Central memory CD4-positive, alpha-beta T cell (primary cell): ENCODE data around the gene P2RY13.

ENCODE experiments used
- DNase-seq: peaks from one replicate; pipeline ENCODE4 v3.0.0; 2022
- total RNA-seq, 3 experiments: gene quantifications; one replicate each; lab custom pipeline; 2026; lab: John Stamatoyannopoulos, UW

P2RY13 gene
- total RNA-seq, result 0 reads per million in 3 experiments

- DNase-seq, result no peak
These were observed at the start of gene P2RY13 for GRCh38 chr3:151329363-151329762. TSS of gene P2RY13 (minus strand) at chr3:151329549. CDS start at chr3:151329528, 21 bp downstream.

DNA sequence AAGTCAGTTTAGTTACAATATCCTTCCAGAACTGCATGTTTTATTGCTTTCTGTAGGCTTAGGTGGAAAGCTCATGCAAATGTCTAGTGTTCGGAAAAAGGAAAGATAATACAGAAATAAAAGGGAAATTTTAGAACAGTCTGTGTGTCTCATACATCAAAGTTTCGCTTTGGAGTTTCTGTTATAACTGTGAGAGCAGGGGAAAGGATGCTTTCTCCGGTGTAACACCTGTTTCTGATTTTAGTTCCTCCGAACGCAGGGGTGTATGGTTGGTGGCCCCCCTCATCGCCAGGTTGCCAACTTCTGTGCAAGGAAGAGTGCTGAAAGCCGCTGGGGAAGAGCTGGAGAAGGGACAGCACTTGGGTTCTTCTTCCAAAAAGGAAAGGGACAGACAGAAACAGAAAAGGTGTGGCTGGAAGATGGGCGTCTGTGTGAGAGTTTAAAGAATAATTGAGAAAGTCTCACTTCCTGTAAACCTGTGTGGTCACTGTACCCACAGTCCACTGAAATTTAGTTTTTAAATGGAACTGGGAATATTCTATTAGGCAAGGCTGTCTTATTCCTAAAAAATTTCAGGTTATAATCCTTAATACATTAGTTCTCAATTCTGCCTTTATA lies 48.5 kb upstream of the P2RY13 start:
- DNase-seq, result no peak

DNA sequence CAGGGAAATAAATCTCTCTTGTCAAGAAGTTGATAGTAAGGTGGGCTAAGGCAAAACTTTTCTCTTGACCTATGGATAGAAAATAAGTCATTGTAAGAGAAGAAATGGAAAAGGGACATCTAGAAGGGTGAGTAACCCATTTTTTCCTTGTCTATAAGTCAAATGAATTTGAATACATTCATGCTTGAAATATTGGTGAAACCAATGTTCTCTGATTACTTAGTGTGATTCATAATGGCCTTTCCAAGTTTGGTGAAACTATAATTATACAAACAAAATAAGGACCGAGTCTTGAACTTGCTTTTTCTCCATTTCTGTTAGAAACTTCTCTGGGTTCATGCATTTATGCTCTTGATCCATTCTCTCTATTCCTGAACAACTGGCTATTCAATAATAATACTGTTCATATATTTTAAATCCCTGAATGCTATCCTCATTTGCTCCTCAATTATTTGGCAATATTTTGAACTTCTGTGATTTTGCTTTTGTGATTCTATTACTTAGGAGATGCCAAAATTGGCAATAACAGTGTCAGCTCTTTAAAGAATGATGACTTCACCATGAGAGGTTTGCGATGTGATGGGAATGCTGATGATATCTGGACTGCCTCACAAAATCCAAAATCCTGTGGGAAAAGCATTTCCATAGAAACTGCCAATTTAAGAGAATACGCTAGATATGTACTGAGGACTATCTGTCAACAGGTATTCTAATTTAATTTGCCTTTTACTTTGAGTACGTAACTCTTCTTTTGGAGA lies 42.9 kb upstream of the P2RY13 start:
- DNase-seq, result no peak

DNA sequence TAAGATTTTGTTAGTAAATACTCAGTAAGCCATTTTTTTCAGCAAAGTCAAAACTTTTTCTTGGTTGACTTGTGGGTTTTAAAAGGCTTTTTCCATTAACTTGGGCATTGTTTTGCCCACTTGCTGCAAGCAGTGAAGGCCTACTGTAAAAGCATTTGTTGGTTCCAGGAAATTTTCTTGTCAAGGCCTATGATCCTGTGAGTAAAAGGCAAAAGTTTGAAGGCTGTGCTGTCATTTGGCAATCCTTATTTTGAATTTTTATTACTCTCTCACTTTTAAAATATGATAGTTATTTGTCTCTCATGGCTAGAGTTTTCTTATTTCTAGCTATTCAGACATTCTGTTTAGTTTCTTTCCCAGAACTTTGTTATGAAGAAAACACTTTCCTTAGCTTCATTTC lies 42.2 kb upstream of the P2RY13 start:
- DNase-seq, result no peak

- no peak for DNase-seq
These were observed 38.1 kb upstream of the P2RY13 start for GRCh38 chr3:151367448-151367847.

DNA sequence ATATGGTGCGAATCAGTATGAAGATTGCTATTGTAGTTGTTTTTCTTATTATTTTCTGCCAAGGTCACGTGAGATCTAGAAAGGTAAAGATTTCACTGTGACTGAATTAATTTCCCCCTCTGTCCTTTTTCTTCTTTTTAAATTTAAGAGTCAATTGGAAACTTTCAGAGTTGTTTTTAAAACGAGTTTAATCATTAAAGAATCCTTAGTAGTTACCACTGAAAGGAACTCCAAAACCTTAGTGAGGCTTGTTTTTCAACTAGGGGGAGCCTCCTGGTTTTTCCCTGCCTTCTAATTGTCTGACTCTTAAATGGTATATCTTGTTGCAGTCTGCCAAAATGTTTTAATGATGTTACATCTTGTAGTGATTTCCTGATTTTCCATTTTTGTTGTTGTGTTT lies 37.6 kb upstream of the P2RY13 start:
- no peak for DNase-seq

DNA sequence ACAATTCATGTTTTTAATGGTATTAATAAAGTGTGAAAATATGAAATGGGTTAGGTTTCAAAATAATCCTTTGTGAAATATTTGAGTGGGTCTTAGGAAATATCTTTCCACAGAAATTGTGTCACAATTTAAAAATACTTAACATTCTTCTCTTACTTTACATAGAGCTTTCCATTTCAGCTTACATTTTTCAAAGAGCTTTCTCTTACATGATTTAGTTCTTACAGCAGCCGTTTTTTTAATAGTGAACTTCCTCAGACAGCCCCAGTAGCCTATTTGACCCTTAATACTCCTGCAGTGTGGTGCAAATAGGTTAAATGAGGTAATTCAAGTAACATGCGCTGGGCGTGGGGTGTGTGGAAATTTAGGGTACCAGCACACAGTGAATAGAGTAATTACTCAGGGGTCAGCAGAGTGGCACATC lies 33.4 kb upstream of the P2RY13 start:
- DNase-seq, result no peak

- no peak for DNase-seq
These were observed 28.1 kb upstream of the P2RY13 start for GRCh38 chr3:151357463-151357850.

DNA sequence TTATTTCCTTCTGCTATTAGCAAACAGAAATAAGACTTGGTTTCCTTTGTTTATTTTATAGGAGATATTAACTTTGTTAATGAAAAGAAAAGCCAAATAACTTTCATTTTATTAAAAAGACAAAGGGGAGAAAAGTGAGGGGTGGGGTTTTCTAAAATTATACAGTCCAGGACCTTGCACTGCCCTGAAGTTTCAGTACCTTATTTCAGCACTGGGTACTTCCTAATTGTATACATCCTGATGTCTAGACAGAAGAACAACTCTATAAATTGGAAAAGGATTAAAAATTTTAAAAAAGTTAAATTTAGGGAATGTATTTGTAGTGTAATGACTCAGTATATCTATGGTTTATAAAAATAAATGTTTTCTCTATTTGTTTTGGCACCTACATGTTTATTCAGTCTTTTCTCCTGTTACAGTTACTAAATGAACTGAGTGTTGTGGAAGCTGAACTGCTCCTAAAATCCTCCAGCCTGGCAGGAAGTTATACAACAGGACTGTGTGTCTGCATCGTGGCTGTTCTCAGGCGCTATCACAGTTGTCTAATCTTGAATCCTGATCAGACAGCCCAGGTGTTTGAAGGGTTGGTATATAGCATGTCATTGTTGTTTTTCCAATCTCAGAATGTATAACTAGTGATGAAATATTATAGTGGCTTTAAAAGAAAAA lies 27.6 kb upstream of the P2RY13 start:
- DNase-seq, result no peak

DNA sequence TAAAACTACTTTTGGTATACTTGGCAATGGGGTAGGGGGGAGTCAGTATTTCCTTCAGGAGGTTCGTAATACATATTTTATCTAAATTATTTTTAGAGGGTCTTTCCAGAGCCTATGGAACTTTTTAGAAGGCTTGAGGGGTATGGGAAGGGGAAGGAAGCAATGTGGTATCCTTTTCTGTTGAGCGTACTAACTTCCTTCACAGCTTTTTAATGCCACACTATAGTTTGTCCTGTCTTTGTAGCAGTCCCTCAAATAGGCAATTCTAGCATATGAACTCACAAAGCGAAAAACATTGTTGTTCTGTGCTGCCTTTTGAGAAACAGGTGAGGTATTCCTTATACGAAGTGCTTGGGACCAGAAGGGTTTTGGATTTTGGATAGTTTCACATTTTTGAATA lies 22.3 kb upstream of the P2RY13 start:
- DNase-seq, result no peak

GRCh38 chr3:151351219-151351618 lies 21.9 kb upstream of the P2RY13 start:
- DNase-seq, result no peak

DNA sequence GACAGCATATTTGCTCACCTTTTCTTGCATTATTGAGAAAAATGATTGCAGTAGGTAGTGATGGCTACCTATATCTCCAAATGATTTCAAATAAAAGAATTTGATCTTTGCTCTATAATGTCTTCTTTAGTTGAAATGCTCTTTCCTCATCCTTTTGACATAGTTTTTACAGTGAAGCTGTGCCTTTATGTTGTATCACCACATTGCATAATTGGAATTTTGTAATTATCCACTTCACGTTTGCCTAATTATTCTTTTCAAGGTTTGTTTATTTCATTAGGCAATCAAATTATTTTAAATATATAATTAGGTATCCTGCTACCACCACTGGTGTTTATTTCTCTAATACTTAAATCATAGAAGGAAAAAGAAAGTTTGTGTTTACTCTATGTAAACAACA lies 21.3 kb upstream of the P2RY13 start:
- no peak for DNase-seq

DNA sequence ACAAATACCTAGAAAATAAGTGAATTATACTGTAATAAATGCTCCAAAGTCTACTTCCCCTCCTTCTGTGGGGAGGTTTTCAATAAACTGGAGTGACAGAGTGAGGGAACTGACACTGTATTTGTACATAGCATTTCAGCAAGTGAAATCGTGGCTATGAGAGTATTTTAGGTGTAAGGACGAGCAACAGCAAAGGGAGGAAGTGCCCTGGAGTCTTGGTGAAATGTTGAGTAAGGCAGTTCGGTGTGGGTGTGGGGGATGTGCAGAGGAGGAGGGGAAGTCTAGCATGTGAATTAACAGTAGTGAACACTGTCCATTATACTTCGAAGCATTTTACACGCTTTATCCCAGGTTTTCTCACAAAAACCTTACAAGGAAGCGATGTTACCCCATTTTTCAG lies 18.1 kb upstream of the P2RY13 start:
- no peak for DNase-seq

GRCh38 chr3:151346292-151346691 lies 16.9 kb upstream of the P2RY13 start:
- no peak for DNase-seq

GRCh38 chr3:151345859-151346258 lies 16.5 kb upstream of the P2RY13 start:
- DNase-seq, result no peak

- no peak for DNase-seq
These were observed 2.3 kb upstream of the P2RY13 start for GRCh38 chr3:151331696-151332095.

DNA sequence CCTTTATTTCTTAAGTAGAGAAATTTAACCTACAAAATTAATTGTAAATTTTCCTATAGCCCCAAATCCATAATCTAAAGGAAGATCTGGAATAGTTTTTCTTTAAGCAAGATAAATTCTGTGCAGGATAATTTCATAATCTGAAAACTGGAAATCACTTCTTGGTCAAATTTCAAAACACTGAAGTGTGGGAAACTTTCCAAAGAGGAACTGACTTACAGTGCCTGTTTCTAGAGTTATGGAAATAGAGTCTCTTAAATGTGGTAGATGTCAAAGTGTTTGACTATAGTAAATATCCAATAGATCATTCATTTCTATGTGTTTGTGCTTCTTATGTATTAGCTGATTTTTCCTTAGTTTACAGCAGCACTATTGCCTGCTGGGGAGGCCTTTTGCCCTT lies 1.6 kb upstream of the P2RY13 start:
- no peak for DNase-seq

- no peak for DNase-seq
These were observed 1.0 kb upstream of the P2RY13 start for GRCh38 chr3:151330379-151330778.

DNA sequence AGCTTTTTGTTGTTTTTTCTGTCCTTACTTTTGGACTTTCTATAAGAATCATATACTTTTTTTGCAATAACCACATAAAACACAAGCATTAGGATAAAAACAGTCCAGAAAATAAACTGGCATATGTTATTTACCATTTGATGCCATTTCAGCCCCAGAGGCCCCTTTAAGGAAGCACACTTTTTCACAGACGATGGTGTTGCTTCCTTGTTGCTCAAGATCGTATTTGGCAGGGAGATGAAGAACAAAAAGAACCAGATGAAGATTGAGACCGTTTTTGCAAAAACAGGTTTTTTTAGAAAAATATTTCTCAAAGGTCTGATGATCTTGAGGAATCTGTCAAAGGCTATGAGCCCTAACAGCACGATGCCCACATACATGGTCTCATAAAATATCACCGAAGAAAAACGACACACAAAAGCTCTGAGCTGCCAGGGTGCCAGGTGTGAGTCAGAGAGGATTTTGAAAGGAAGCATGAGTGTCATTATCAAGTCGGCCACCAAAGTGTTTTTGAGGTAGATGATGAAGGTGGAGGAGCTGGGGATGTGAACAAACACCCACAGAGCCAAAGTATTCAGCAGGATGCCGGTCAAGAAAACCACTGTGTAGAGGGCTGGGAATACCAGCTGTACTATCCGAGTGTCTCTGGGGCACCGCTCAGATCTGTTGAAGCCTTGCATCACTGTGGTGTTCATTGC lies 902 bp downstream of the P2RY13 start:
- no peak for DNase-seq

DNA sequence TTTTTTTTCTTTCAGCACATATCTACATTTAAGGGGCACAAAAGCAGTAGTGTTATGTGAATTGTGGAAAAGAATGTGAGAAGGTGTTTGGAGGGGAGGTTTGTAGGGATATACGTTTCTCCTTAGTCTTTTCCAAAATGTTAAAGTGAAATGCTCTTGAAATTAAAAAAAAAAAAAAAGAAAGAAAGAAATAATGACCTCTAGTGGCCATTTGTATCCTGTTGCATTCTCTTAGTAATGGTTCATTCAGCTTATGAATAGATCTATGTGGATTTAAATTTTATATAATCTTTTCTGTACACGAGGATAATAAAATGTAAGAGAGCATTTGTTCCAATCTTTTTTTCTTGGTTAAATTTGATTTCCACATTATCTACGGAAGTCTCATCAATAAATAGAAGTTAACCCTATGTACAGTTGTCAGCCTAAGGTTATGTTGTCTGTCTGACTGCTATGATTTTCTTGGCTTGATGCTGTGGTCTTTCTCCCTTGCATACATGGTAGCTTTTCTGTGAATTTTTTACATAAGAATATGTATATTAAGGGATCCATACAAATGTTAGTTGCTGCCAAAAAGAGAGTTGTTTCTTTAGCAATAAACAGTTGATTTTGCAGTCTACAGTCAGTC lies 1.7 kb downstream of the P2RY13 start:
- DNase-seq, result no peak

DNA sequence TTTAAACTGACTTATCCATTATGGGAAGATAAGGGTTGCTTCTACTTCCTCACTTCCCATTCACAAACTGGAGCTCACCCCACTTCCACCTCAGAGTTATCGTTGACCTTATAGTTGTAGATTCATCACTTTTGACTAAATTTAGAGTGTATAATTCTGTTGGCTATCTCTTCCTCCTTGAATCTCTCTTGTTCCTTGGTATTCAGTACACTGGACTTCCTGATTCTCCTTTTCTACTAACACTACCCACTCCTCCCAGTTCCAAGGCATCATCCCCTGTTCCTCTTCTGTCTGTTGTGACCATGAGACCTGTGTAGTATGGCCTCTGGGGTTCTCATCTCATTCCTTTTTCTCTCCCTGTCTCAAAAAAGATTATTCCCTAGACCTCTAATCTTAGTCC lies 6.8 kb downstream of the P2RY13 start:
- DNase-seq, result no peak

DNA sequence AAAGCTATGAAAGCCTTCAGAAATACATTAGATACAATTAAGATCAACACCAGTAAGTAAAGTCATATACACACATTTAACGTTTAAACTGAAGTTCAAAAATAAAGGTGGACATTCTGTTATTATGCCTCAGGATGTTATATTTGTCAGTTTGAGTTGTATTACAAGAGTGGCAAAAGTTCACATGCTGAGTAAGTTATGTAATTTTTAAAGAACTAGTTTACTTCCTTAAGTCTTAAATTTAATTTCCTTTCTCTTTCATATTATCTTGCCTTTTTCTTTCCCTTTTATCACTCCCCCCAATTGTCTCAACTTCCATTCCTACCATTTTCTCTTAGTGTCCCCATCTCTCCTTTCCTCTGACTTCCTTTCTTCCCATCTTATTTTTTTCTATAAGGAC lies 7.8 kb downstream of the P2RY13 start:
- no peak for DNase-seq

DNA sequence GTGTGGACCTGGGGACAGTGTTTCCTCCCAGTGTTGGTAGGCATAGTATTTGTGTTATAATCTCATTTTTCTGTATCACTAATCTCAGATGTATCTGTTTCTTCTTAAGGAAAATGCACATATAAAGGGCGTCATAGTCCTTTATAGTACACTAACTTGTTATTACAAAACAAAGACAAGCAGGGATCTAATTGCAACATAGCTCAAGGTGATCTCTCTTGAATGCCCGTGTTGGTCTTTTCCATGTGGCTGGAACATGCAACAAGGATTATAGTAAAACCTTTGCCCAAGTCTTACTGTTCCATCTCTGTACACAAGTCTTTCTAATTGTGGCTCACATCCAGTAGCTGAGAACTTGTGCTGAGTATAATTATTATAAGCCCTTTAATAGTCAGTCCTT lies 9.2 kb downstream of the P2RY13 start:
- DNase-seq, result no peak
